SK-N-SH (cell line): ENCODE data around the gene AMHR2. TPM values are rescaled to one million over a fixed set of nuclear protein-coding genes. Genes with fewer than 3 reads are reported as not detected.

Experiments
- CTCF ChIA-PET: fragments of 300-600, 350-600 bp; formaldehyde crosslinking; extraction: SDS; loops from one replicate; lab custom pipeline; 2021; lab: Yijun Ruan, JAX
- POLR2A ChIA-PET: fragments of 350-600 bp; sonication (Branson Sonifier 250); formaldehyde crosslinking; extraction: SDS; loops from one replicate; lab custom pipeline; 2020; ENCODE audit warnings: antibody characterized with exemption, inconsistent platforms; lab: Yijun Ruan, JAX
- DNase-seq: peaks from one replicate; pipeline ENCODE4 v3.0.0; 2012
- H2AFZ ChIP-seq: fragments of 200-600 bp; sonication (generic); 2 replicates; pipeline ENCODE4 v1.8.1; 2016; ENCODE audit warnings: antibody characterized with exemption, mild to moderate bottlenecking, low read depth
- H3F3A ChIP-seq: fragments of 200-600 bp; sonication (generic); replicated peaks from 2 replicates; pipeline ENCODE3; 2016; ENCODE audit warnings: antibody characterized with exemption, mild to moderate bottlenecking; ENCODE audit not compliant: insufficient read depth
- H3K27ac ChIP-seq, 2 experiments: fragments of 200-500 bp in 1 of 2; fragments of 200-600 bp in 1 of 2; sonication (Bioruptor generic) in 1 of 2; sonication (generic), shearing (Covaris generic) in 1 of 2; 2 replicates each; pipeline versions ENCODE4 v1.5.1 to v1.6.1; 2014 to 2016; ENCODE audit warnings: low read depth in 2 of 2, inconsistent platforms in 1 of 2, low read length in 1 of 2, mild to moderate bottlenecking in 1 of 2, mixed read lengths in 1 of 2
- H3K27me3 ChIP-seq: fragments of 200-600 bp; sonication (generic), shearing (Covaris generic); 2 replicates; pipeline ENCODE4 v1.6.1; 2016; ENCODE audit warnings: mixed run types; ENCODE audit not compliant: insufficient read depth
- H3K36me3 ChIP-seq, 2 experiments: fragments of 200-500 bp in 1 of 2; fragments of 200-600 bp in 1 of 2; sonication (Bioruptor generic) in 1 of 2; sonication (generic) in 1 of 2; replicated peaks in 1 of 2; 2 replicates each; pipeline versions ENCODE3 to v1.5.1; 2014 to 2016; ENCODE audit warnings: low read length in 1 of 2, mild to moderate bottlenecking in 1 of 2; ENCODE audit not compliant: insufficient read depth in 2 of 2, control insufficient read depth in 1 of 2
- H3K4me1 ChIP-seq, 2 experiments: fragments of 200-500 bp in 1 of 2; fragments of 200-600 bp in 1 of 2; sonication (Bioruptor generic) in 1 of 2; sonication (generic), shearing (Covaris generic) in 1 of 2; 2 replicates each; pipeline versions ENCODE4 v1.5.1 to v1.6.1; 2014 to 2016; ENCODE audit warnings: low read depth in 1 of 2, low read length in 1 of 2, mixed run types in 1 of 2; ENCODE audit not compliant: insufficient read depth in 2 of 2, control insufficient read depth in 1 of 2
- H3K4me2 ChIP-seq: fragments of 200-600 bp; sonication (generic), shearing (Covaris generic); 2 replicates; pipeline ENCODE4 v1.6.1; 2017; ENCODE audit warnings: mixed run types
- H3K4me3 ChIP-seq, 2 experiments: fragments of 200-500 bp in 1 of 2; fragments of 200-600 bp in 1 of 2; sonication (Bioruptor generic) in 1 of 2; sonication (generic), shearing (Covaris generic) in 1 of 2; 2 replicates each; pipeline versions ENCODE4 v1.5.1 to v1.8.1; 2014 to 2016; ENCODE audit warnings: low read depth in 2 of 2, inconsistent platforms in 1 of 2, low read length in 1 of 2, mild to moderate bottlenecking in 1 of 2, mixed read lengths in 1 of 2, moderate library complexity in 1 of 2
- H3K79me2 ChIP-seq: fragments of 200-600 bp; sonication (generic); 2 replicates; pipeline ENCODE4 v1.8.1; 2017; ENCODE audit warnings: mild to moderate bottlenecking; ENCODE audit not compliant: insufficient read depth
- H3K9ac ChIP-seq: fragments of 200-600 bp; sonication (generic); 2 replicates; pipeline ENCODE4 v1.6.1; 2017; ENCODE audit warnings: mixed run types
- H3K9me2 ChIP-seq: fragments of 200-600 bp; sonication (generic); 2 replicates; pipeline ENCODE4 v1.6.1; 2017; ENCODE audit warnings: mixed run types
- H3K9me3 ChIP-seq: fragments of 200-600 bp; sonication (generic); 2 replicates; pipeline ENCODE4 v1.6.1; 2017; ENCODE audit warnings: mixed run types, mild to moderate bottlenecking, moderate library complexity
- H4K20me1 ChIP-seq: fragments of 200-600 bp; sonication (generic); 2 replicates; pipeline ENCODE4 v1.6.1; 2017; ENCODE audit warnings: mild to moderate bottlenecking, mixed run types; ENCODE audit not compliant: insufficient read depth
- CHD2 ChIP-seq: fragments of 150-350 bp; IDR thresholded peaks from 2 replicates; pipeline ENCODE4 v1.6.1; 2018; ENCODE audit warnings: low read length; ENCODE audit not compliant: partially characterized antibody
- ELF1 ChIP-seq: IDR thresholded peaks from 2 replicates; pipeline ENCODE4 v1.4.0; 2012
- EP300 ChIP-seq, 2 experiments: IDR thresholded peaks; 2 replicates each; pipeline versions ENCODE4 v1.4.0 to v1.6.1; 2012; ENCODE audit warnings: borderline replicate concordance in 1 of 2, low read depth in 1 of 2, low read length in 1 of 2
- EZH2phosphoT487 ChIP-seq: fragments of 200-600 bp; sonication (generic); IDR thresholded peaks from 2 replicates; pipeline ENCODE4 v1.6.1; 2017; ENCODE audit warnings: low read depth, mixed run types, mild to moderate bottlenecking, antibody characterized with exemption, moderate library complexity, borderline replicate concordance
- FOXJ3 ChIP-seq: sonication (generic); formaldehyde crosslinking; IDR thresholded peaks from 2 replicates; pipeline ENCODE4 v1.5.1; 2020; ENCODE audit warnings: mild to moderate bottlenecking, missing genetic modification reagents
- FOXM1 ChIP-seq: IDR thresholded peaks from 2 replicates; pipeline ENCODE4 v1.4.0; 2012; ENCODE audit warnings: low read depth, mild to moderate bottlenecking
- GABPA ChIP-seq: IDR thresholded peaks from 2 replicates; pipeline ENCODE4 v1.4.0; 2012; ENCODE audit warnings: low read depth, mild to moderate bottlenecking
- GATA2 ChIP-seq: sonication (generic); formaldehyde crosslinking; IDR thresholded peaks from 2 replicates; pipeline ENCODE4 v1.5.0; 2020; ENCODE audit warnings: mild to moderate bottlenecking, missing genetic modification reagents
- MEF2A ChIP-seq: IDR thresholded peaks from 2 replicates; pipeline ENCODE4 v1.4.0; 2012; ENCODE audit warnings: low read depth, borderline replicate concordance
- MXI1 ChIP-seq: IDR thresholded peaks from 2 replicates; pipeline ENCODE4 v1.6.1; 2012; ENCODE audit warnings: mild to moderate bottlenecking, low read depth, low read length, improper control_type of control experiment
- NFIC ChIP-seq: IDR thresholded peaks from 2 replicates; pipeline ENCODE4 v1.4.0; 2012; ENCODE audit warnings: borderline replicate concordance
- NRF1 ChIP-seq: IDR thresholded peaks from 2 replicates; pipeline ENCODE4 v1.6.1; 2012; ENCODE audit warnings: low read depth, mild to moderate bottlenecking, low read length
- POLR2AphosphoS5 ChIP-seq: IDR thresholded peaks from 2 replicates; pipeline ENCODE4 v1.6.1; 2012; ENCODE audit warnings: low read depth, low read length
- RCOR1 ChIP-seq: fragments of 150-350 bp; IDR thresholded peaks from 2 replicates; pipeline ENCODE4 v1.6.1; 2017; ENCODE audit warnings: antibody characterized with exemption, low read length
- SIN3A ChIP-seq: IDR thresholded peaks from 2 replicates; pipeline ENCODE4 v1.6.1; 2012; ENCODE audit warnings: low read depth, mild to moderate bottlenecking, low read length, moderate library complexity, borderline replicate concordance
- TAF1 ChIP-seq: IDR thresholded peaks from 2 replicates; pipeline ENCODE4 v1.6.1; 2012; ENCODE audit warnings: low read depth, mild to moderate bottlenecking, low read length, moderate library complexity, borderline replicate concordance
- TCF12 ChIP-seq: IDR thresholded peaks from 2 replicates; pipeline ENCODE4 v1.4.0; 2012
- YY1 ChIP-seq: IDR thresholded peaks from 2 replicates; pipeline ENCODE4 v1.4.0; 2012; ENCODE audit warnings: low read depth, mild to moderate bottlenecking
- WGBS: methylation state at CpG from one replicate; pipeline ENCODE4 v1.1.6; 2017; ENCODE audit warnings: low lambda C conversion rate; 5-methylcytosine and 5-hydroxymethylcytosine counted together
- polyA plus RNA-seq, 3 experiments: library from polyadenylated mRNA; depleted of rRNA; stranded (reverse); fragments of >200 nt; gene quantifications; 2 replicates each; pipeline ENCODE4 v1.2.3, GENCODE V29; 2012
- TF ChIP-seq, protein P1 (sequence below): IDR thresholded peaks from 2 replicates; pipeline ENCODE4; 2012
- TF ChIP-seq, protein P2 (sequence below): IDR thresholded peaks from 2 replicates; pipeline ENCODE4 v1.4.0; 2012; ENCODE audit warnings: low read depth, borderline replicate concordance
- TF ChIP-seq, protein P3 (sequence below): IDR thresholded peaks from 2 replicates; pipeline ENCODE4 v1.4.0; 2012; ENCODE audit warnings: low read depth
- TF ChIP-seq, protein P4 (sequence below): fragments of 200-600 bp; sonication (generic); IDR thresholded peaks from 2 replicates; pipeline ENCODE4 v1.6.1; 2017; ENCODE audit warnings: antibody characterized with exemption, mild to moderate bottlenecking, moderate library complexity

Gene AMHR2
- polyA plus RNA-seq, 1 of the 3 experiments (the other 2 are of a cell fraction), result 0.03 TPM

DNA sequence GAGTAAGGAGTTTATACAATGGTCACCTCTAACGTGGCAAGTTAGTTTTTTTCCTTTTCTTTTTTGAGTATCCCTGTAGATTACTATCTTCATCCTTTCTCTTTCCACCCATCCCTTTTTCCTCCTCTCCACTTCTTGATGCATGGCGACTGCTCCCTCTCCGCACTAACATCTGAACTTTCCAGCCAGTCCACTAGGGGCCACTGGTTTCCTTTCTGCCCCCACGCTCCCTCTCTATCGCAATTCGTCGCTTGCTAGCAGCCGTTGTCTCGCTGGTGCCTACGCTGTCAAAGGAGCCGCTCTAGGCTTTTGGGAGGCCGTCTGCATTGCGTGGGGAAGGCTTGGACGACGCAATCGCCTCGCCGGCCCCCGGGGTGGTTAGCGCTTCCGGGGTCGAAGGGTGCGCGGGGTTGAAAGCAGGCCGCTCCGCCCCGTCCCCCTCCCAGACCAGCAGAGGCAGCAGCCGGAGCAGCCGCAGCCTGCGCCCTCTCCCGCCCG lies 28.1 kb downstream of the AMHR2 start, which contains the start of gene PCBP2:
PCBP2 (plus strand) TSS at position 442 of the 498 bp plus-strand sequence. CDS start 2,699 bp downstream, outside the sequence.
- POLR2A ChIA-PET, result interaction anchor here (1.0 to 1.5 kb wide), 2 partner anchors 49 to 107 kb away, joined by 3 to 5 read pairs; partner anchors contain the start of gene TARBP2
- peak within 1 kb of the TSS; percentile 68 to 83 for H3K4me3 ChIP-seq
- CTCF ChIA-PET, result interaction anchor here (0.6 to 2.0 kb wide), 13 partner anchors 11 to 751 kb away, joined by 3 to 13 read pairs (median 6); partner anchors contain the start of genes AAAS, MAP3K12 and PRR13
- DNase-seq, result peak; percentile 96
- H3K79me2 ChIP-seq, result peaks cover 45% of the 10 kb centered on the region
- no peaks in the 10 kb centered on the region for H3K27me3 ChIP-seq
- H3K9me3 ChIP-seq, result no peaks in the 10 kb centered on the region
- TF ChIP-seq EZH2phosphoT487 (no peak), YY1 (peak; percentile 79; the same call in 1 of the 2 replicates), TAF1 (peak; percentile 86; the same call in 1 of the 2 replicates), POLR2AphosphoS5 (peak; percentile 74), MEF2A (no peak), RCOR1 (no peak; the same call in none of the 2 replicates), FOXM1 (0 out of 2 replicates have a peak, but pooled peaks have one; percentile 5), NFIC (no peak), TCF12 (peak; percentile 58; the same call in 1 of the 2 replicates), EP300 (IDR thresholded peaks at IDR 0.05; ENCODE audit: borderline replicate concordance in 1 of 2, low read depth in 1 of 2, low read length in 1 of 2) (0 out of 4 replicates have a peak, but pooled peaks have one; percentile 4 to 17), CHD2 (peak; percentile 91), MXI1 (peak; percentile 49; the same call in 1 of the 2 replicates), ELF1 (peak; percentile 81), SIN3A (peak; percentile 93; the same call in 1 of the 2 replicates), GABPA (peak; percentile 91), FOXJ3 (peak; percentile 40; the same call in 1 of the 2 replicates), NRF1 (peak; percentile 58), GATA2 (CRISPR knock-in tag) (peak; percentile 71)
- TF ChIP-seq, protein P1, sequence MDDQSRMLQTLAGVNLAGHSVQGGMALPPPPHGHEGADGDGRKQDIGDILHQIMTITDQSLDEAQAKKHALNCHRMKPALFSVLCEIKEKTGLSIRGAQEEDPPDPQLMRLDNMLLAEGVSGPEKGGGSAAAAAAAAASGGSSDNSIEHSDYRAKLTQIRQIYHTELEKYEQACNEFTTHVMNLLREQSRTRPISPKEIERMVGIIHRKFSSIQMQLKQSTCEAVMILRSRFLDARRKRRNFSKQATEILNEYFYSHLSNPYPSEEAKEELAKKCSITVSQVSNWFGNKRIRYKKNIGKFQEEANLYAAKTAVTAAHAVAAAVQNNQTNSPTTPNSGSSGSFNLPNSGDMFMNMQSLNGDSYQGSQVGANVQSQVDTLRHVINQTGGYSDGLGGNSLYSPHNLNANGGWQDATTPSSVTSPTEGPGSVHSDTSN, result peak; percentile 44; the same call in 1 of the 2 replicates
- TF ChIP-seq, protein P2, sequence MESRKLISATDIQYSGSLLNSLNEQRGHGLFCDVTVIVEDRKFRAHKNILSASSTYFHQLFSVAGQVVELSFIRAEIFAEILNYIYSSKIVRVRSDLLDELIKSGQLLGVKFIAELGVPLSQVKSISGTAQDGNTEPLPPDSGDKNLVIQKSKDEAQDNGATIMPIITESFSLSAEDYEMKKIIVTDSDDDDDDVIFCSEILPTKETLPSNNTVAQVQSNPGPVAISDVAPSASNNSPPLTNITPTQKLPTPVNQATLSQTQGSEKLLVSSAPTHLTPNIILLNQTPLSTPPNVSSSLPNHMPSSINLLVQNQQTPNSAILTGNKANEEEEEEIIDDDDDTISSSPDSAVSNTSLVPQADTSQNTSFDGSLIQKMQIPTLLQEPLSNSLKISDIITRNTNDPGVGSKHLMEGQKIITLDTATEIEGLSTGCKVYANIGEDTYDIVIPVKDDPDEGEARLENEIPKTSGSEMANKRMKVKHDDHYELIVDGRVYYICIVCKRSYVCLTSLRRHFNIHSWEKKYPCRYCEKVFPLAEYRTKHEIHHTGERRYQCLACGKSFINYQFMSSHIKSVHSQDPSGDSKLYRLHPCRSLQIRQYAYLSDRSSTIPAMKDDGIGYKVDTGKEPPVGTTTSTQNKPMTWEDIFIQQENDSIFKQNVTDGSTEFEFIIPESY, result no peak; the same call in 1 of the 2 replicates
- TF ChIP-seq, protein P3, sequence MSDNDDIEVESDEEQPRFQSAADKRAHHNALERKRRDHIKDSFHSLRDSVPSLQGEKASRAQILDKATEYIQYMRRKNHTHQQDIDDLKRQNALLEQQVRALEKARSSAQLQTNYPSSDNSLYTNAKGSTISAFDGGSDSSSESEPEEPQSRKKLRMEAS, result peak; percentile 83
- TF ChIP-seq, protein P4, sequence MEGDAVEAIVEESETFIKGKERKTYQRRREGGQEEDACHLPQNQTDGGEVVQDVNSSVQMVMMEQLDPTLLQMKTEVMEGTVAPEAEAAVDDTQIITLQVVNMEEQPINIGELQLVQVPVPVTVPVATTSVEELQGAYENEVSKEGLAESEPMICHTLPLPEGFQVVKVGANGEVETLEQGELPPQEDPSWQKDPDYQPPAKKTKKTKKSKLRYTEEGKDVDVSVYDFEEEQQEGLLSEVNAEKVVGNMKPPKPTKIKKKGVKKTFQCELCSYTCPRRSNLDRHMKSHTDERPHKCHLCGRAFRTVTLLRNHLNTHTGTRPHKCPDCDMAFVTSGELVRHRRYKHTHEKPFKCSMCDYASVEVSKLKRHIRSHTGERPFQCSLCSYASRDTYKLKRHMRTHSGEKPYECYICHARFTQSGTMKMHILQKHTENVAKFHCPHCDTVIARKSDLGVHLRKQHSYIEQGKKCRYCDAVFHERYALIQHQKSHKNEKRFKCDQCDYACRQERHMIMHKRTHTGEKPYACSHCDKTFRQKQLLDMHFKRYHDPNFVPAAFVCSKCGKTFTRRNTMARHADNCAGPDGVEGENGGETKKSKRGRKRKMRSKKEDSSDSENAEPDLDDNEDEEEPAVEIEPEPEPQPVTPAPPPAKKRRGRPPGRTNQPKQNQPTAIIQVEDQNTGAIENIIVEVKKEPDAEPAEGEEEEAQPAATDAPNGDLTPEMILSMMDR, result peak; percentile 85
- WGBS, result 0% methylated on average over 15 of the region's 32 CpGs
- H3F3A ChIP-seq, result peaks cover 14% of the 10 kb centered on the region
- peaks cover 42% of the 10 kb centered on the region for H4K20me1 ChIP-seq
- peak within 1 kb of the TSS; percentile 88 for H3K4me2 ChIP-seq
- H3K9ac ChIP-seq, result peak within 1 kb of the TSS; percentile 99
- H3K9me2 ChIP-seq, result no peaks in the 10 kb centered on the region
- peak within 1 kb of the TSS; percentile 80 for H2AFZ ChIP-seq
- peaks cover 33 to 38% of the 10 kb centered on the region in 2 experiments for H3K36me3 ChIP-seq
- peak within 1 kb of the TSS; percentile 95 to 96 for H3K27ac ChIP-seq
- peaks cover 10 to 13% of the 10 kb centered on the region in 2 experiments; a peak in 3 of 4 replicates for H3K4me1 ChIP-seq
